ENCODE results near the gene ARHGAP10. TPM values are rescaled to one million over a fixed set of nuclear protein-coding genes. Genes with fewer than 3 reads are reported as not detected.
"Not testable (repeated sequence)": the region's sequence is repeated elsewhere in the genome, so short reads cannot be mapped to it uniquely, and the experiment has no call there.

Gene ARHGAP10
- total and polyA plus RNA-seq, 2 donors: 71.3 to 76.7 TPM

- WGBS: 94% methylated on average over 1 of the region's 1 CpG
- H3K36me3 ChIP-seq (ENCODE audit: insufficient read depth): peaks cover 2% of the 10 kb centered on the region
- DNase-seq (ENCODE audit: extremely low spot score): no peak
- no peak overlapping the region for H3K4me3 ChIP-seq (ENCODE audit: low read depth, low read length)
- no peaks in the 10 kb centered on the region for H3K4me1 ChIP-seq (ENCODE audit: insufficient read depth)
- no peak overlapping the region for H3K27ac ChIP-seq (ENCODE audit: low read depth)
Measured at GRCh38 chr4:147879676-147880075, 147.8 kb downstream of the ARHGAP10 start.

- Histone ChIP-seq H3K36me3 (ENCODE audit: insufficient read depth) (peaks cover 2% of the 10 kb centered on the region), H3K4me1 (ENCODE audit: insufficient read depth) (no peaks in the 10 kb centered on the region), H3K4me3 (ENCODE audit: low read depth, low read length) (no peak overlapping the region), H3K27ac (ENCODE audit: low read depth) (no peak overlapping the region)
- DNase-seq (ENCODE audit: extremely low spot score): no peak
- 96% methylated on average over 3 of the region's 3 CpGs for WGBS
Measured at GRCh38 chr4:147880511-147880910, 148.6 kb downstream of the ARHGAP10 start.

- WGBS: 95% methylated on average over 2 of the region's 2 CpGs
- Histone ChIP-seq H3K4me3 (ENCODE audit: low read depth, low read length) (no peak overlapping the region), H3K36me3 (ENCODE audit: insufficient read depth) (no peaks in the 10 kb centered on the region), H3K4me1 (ENCODE audit: insufficient read depth) (no peaks in the 10 kb centered on the region), H3K27ac (ENCODE audit: low read depth) (no peak overlapping the region)
- DNase-seq (ENCODE audit: extremely low spot score): no peak
Measured at GRCh38 chr4:147884536-147884935, 152.6 kb downstream of the ARHGAP10 start.

GRCh38 chr4:147885216-147885615 is 153.3 kb downstream of the ARHGAP10 start:
- not testable (repeated sequence) for H3K36me3 ChIP-seq (ENCODE audit: insufficient read depth)

GRCh38 chr4:147891476-147892115 is 159.7 kb downstream of the ARHGAP10 start:
- Histone ChIP-seq H3K36me3 (ENCODE audit: insufficient read depth) (no peaks in the 10 kb centered on the region), H3K27ac (ENCODE audit: low read depth) (no peak overlapping the region), H3K4me1 (ENCODE audit: insufficient read depth) (no peaks in the 10 kb centered on the region), H3K4me3 (ENCODE audit: low read depth, low read length) (no peak overlapping the region)
- 85% methylated on average over 6 of the region's 6 CpGs for WGBS
- no peak for DNase-seq (ENCODE audit: extremely low spot score)

More at GRCh38 chr4:147885216-147885615, 153.3 kb downstream of the ARHGAP10 start:
- WGBS: 98% methylated on average over 1 of the region's 1 CpG
- not testable (repeated sequence) for DNase-seq (ENCODE audit: extremely low spot score); H3K4me3 ChIP-seq (ENCODE audit: low read depth, low read length); H3K27ac ChIP-seq (ENCODE audit: low read depth); H3K4me1 ChIP-seq (ENCODE audit: insufficient read depth)

- Histone ChIP-seq H3K36me3 (ENCODE audit: insufficient read depth) (peaks cover 3% of the 10 kb centered on the region), H3K4me3 (ENCODE audit: low read depth, low read length) (no peak overlapping the region), H3K4me1 (ENCODE audit: insufficient read depth) (no peaks in the 10 kb centered on the region), H3K27ac (ENCODE audit: low read depth) (no peak overlapping the region)
- 37% methylated on average over 2 of the region's 2 CpGs for WGBS
- no peak for DNase-seq (ENCODE audit: extremely low spot score)
Measured at GRCh38 chr4:147899512-147899911, 167.6 kb downstream of the ARHGAP10 start.

GRCh38 chr4:147901388-147901787 is 169.5 kb downstream of the ARHGAP10 start:
- Histone ChIP-seq H3K36me3 (ENCODE audit: insufficient read depth) (peaks cover 3% of the 10 kb centered on the region), H3K4me3 (ENCODE audit: low read depth, low read length) (no peak overlapping the region), H3K4me1 (ENCODE audit: insufficient read depth) (no peaks in the 10 kb centered on the region), H3K27ac (ENCODE audit: low read depth) (no peak overlapping the region)
- no peak for DNase-seq (ENCODE audit: extremely low spot score)
- 18% methylated on average over 2 of the region's 2 CpGs for WGBS

GRCh38 chr4:147901916-147902315 is 170.0 kb downstream of the ARHGAP10 start:
- H3K36me3 ChIP-seq (ENCODE audit: insufficient read depth): peaks cover 3% of the 10 kb centered on the region
- H3K4me1 ChIP-seq (ENCODE audit: insufficient read depth): no peaks in the 10 kb centered on the region
- 87% methylated on average over 2 of the region's 2 CpGs for WGBS
- H3K4me3 ChIP-seq (ENCODE audit: low read depth, low read length): no peak overlapping the region
- no peak for DNase-seq (ENCODE audit: extremely low spot score)
- no peak overlapping the region for H3K27ac ChIP-seq (ENCODE audit: low read depth)

- WGBS: 63% methylated on average over 2 of the region's 2 CpGs
- Histone ChIP-seq H3K27ac (ENCODE audit: low read depth) (no peak overlapping the region), H3K4me1 (ENCODE audit: insufficient read depth) (no peaks in the 10 kb centered on the region), H3K4me3 (ENCODE audit: low read depth, low read length) (no peak overlapping the region), H3K36me3 (ENCODE audit: insufficient read depth) (peaks cover 3% of the 10 kb centered on the region)
- DNase-seq (ENCODE audit: extremely low spot score): no peak
Measured at GRCh38 chr4:147909225-147909624, 177.3 kb downstream of the ARHGAP10 start.

- Histone ChIP-seq H3K4me3 (ENCODE audit: low read depth, low read length) (no peak overlapping the region), H3K4me1 (ENCODE audit: insufficient read depth) (no peaks in the 10 kb centered on the region), H3K36me3 (ENCODE audit: insufficient read depth) (peaks cover 7% of the 10 kb centered on the region), H3K27ac (ENCODE audit: low read depth) (no peak overlapping the region)
- WGBS: 82% methylated on average over 3 of the region's 3 CpGs
- DNase-seq (ENCODE audit: extremely low spot score): no peak
Measured at GRCh38 chr4:147910315-147910714, 178.4 kb downstream of the ARHGAP10 start.

- H3K27ac ChIP-seq (ENCODE audit: low read depth); H3K36me3 ChIP-seq (ENCODE audit: insufficient read depth); H3K4me3 ChIP-seq (ENCODE audit: low read depth, low read length); DNase-seq (ENCODE audit: extremely low spot score); H3K4me1 ChIP-seq (ENCODE audit: insufficient read depth): not testable (repeated sequence)
- WGBS: over 99% methylated on average over 2 of the region's 2 CpGs
Measured at GRCh38 chr4:147912106-147912505, 180.2 kb downstream of the ARHGAP10 start.

GRCh38 chr4:147913137-147913536 is 181.2 kb downstream of the ARHGAP10 start:
- peaks cover 7% of the 10 kb centered on the region for H3K36me3 ChIP-seq (ENCODE audit: insufficient read depth)
- no peak overlapping the region for H3K4me3 ChIP-seq (ENCODE audit: low read depth, low read length)
- 94% methylated on average over 2 of the region's 2 CpGs for WGBS
- no peak for DNase-seq (ENCODE audit: extremely low spot score)
- no peak overlapping the region for H3K27ac ChIP-seq (ENCODE audit: low read depth)
- no peaks in the 10 kb centered on the region for H3K4me1 ChIP-seq (ENCODE audit: insufficient read depth)

- WGBS: 84% methylated on average over 4 of the region's 4 CpGs
- no peaks in the 10 kb centered on the region for H3K4me1 ChIP-seq (ENCODE audit: insufficient read depth)
- no peak overlapping the region for H3K27ac ChIP-seq (ENCODE audit: low read depth)
Measured at GRCh38 chr4:147916351-147916750, 184.5 kb downstream of the ARHGAP10 start.

GRCh38 chr4:147923381-147923780 is 191.5 kb downstream of the ARHGAP10 start:
- WGBS: 90% methylated on average over 2 of the region's 2 CpGs
- no peaks in the 10 kb centered on the region for H3K36me3 ChIP-seq (ENCODE audit: insufficient read depth)
- H3K4me1 ChIP-seq (ENCODE audit: insufficient read depth): peaks cover 2% of the 10 kb centered on the region
- DNase-seq (ENCODE audit: extremely low spot score): no peak
- no peak overlapping the region for H3K4me3 ChIP-seq (ENCODE audit: low read depth, low read length)
- H3K27ac ChIP-seq (ENCODE audit: low read depth): no peak overlapping the region

More at GRCh38 chr4:147916351-147916750, 184.5 kb downstream of the ARHGAP10 start:
- peaks cover 7% of the 10 kb centered on the region for H3K36me3 ChIP-seq (ENCODE audit: insufficient read depth)
- no peak overlapping the region for H3K4me3 ChIP-seq (ENCODE audit: low read depth, low read length)
- no peak for DNase-seq (ENCODE audit: extremely low spot score)
